ENCODE results near the gene ACAP3. TPM values are rescaled to one million over a fixed set of nuclear protein-coding genes. Genes with fewer than 3 reads are reported as not detected.
"Not testable (repeated sequence)": the region's sequence is repeated elsewhere in the genome, so short reads cannot be mapped to it uniquely, and the experiment has no call there.

Gene ACAP3
- polyA plus RNA-seq, 3 donors from 2014 or later: 1.4 to 7.0 (median 4.6) TPM

GRCh38 chr1:1253972-1254666, 53.6 kb downstream of the ACAP3 start:
- DNase-seq: no peak
- no peak overlapping the region for H3K4me3 Mint-ChIP-seq
- no peaks in the 10 kb centered on the region for H3K9me3 Mint-ChIP-seq
- H3K4me1 Mint-ChIP-seq: peaks cover 5 to 18% of the 10 kb centered on the region in 2 donors
- no peak overlapping the region for H3K27ac Mint-ChIP-seq
- peaks cover 0 to 6% (median 0%) of the 10 kb centered on the region in 3 donors for H3K36me3 Mint-ChIP-seq
- no peaks in the 10 kb centered on the region for H3K27me3 Mint-ChIP-seq (ENCODE audit: low read depth in 3 of 3)

- H3K27ac Mint-ChIP-seq: peak overlapping the region in 2 of 6 donors; percentile 2 to 28
- no peaks in the 10 kb centered on the region for H3K9me3 Mint-ChIP-seq
- peaks cover 0 to 6% (median 0%) of the 10 kb centered on the region in 3 donors for H3K36me3 Mint-ChIP-seq
- no peaks in the 10 kb centered on the region for H3K27me3 Mint-ChIP-seq (ENCODE audit: low read depth in 3 of 3)
- peaks cover 5 to 18% of the 10 kb centered on the region in 2 donors for H3K4me1 Mint-ChIP-seq
- H3K4me3 Mint-ChIP-seq: no peak overlapping the region
- no peak for DNase-seq
These were observed 54.4 kb downstream of the ACAP3 start for GRCh38 chr1:1253314-1253713.

GRCh38 chr1:1250786-1251284, 56.9 kb downstream of the ACAP3 start:
- DNase-seq: peak; percentile 21 to 42 (median 31)
- Mint-ChIP-seq H3K27me3 (ENCODE audit: low read depth in 3 of 3) (peaks cover 0 to 1% (median 0%) of the 10 kb centered on the region in 3 donors), H3K36me3 (peaks cover 0 to 6% (median 0%) of the 10 kb centered on the region in 3 donors), H3K4me1 (peaks cover 5 to 18% of the 10 kb centered on the region in 2 donors), H3K27ac (peak overlapping the region; percentile 64 to 90 (median 74)), H3K4me3 (peak overlapping the region in 3 of 5 donors; percentile 22 to 57 (median 46)), H3K9me3 (no peaks in the 10 kb centered on the region)

- H3K27me3 Mint-ChIP-seq (ENCODE audit: low read depth in 3 of 3); H3K36me3 Mint-ChIP-seq; DNase-seq; H3K27ac Mint-ChIP-seq; H3K4me3 Mint-ChIP-seq; H3K9me3 Mint-ChIP-seq: not testable (repeated sequence)
- H3K4me1 Mint-ChIP-seq: peaks cover 5 to 18% of the 10 kb centered on the region in 2 donors
These were observed 59.5 kb downstream of the ACAP3 start for GRCh38 chr1:1248009-1248913.

- H3K27me3 Mint-ChIP-seq (ENCODE audit: low read depth in 3 of 3): peaks cover 0 to 1% (median 0%) of the 10 kb centered on the region in 3 donors
- peaks cover 5 to 16% of the 10 kb centered on the region in 2 donors for H3K4me1 Mint-ChIP-seq
- DNase-seq: no peak
- no peak overlapping the region for H3K27ac Mint-ChIP-seq
- no peaks in the 10 kb centered on the region for H3K9me3 Mint-ChIP-seq
- no peak overlapping the region for H3K4me3 Mint-ChIP-seq
- H3K36me3 Mint-ChIP-seq: no peaks in the 10 kb centered on the region
These were observed 60.3 kb downstream of the ACAP3 start for GRCh38 chr1:1247341-1247913.

- no peaks in the 10 kb centered on the region for H3K9me3 Mint-ChIP-seq
- H3K27me3 Mint-ChIP-seq (ENCODE audit: low read depth in 3 of 3): peaks cover 0 to 1% (median 0%) of the 10 kb centered on the region in 3 donors
- no peak for DNase-seq
- no peaks in the 10 kb centered on the region for H3K36me3 Mint-ChIP-seq
- peaks cover 5 to 14% of the 10 kb centered on the region in 2 donors for H3K4me1 Mint-ChIP-seq
- no peak within 1 kb of the TSS for H3K27ac Mint-ChIP-seq
- H3K4me3 Mint-ChIP-seq: no peak within 1 kb of the TSS
These were observed 61.0 kb downstream of the ACAP3 start, which contains the start of gene C1QTNF12 for GRCh38 chr1:1246577-1247340. Gene C1QTNF12 (minus strand): TSS chr1:1246722. CDS start chr1:1246690, 32 bp downstream.

- Mint-ChIP-seq H3K9me3 (no peaks in the 10 kb centered on the region), H3K4me3 (no peak overlapping the region), H3K36me3 (no peaks in the 10 kb centered on the region), H3K27me3 (ENCODE audit: low read depth in 3 of 3) (peaks cover 0 to 1% (median 0%) of the 10 kb centered on the region in 3 donors), H3K4me1 (peaks cover 2 to 12% of the 10 kb centered on the region in 2 donors), H3K27ac (no peak overlapping the region)
- no peak for DNase-seq
These were observed 61.7 kb downstream of the ACAP3 start for GRCh38 chr1:1245817-1246576.

GRCh38 chr1:1245178-1245816, 62.4 kb downstream of the ACAP3 start:
- no peaks in the 10 kb centered on the region for H3K9me3 Mint-ChIP-seq
- DNase-seq: no peak
- peaks cover 0 to 1% (median 0%) of the 10 kb centered on the region in 3 donors for H3K27me3 Mint-ChIP-seq (ENCODE audit: low read depth in 3 of 3)
- H3K36me3 Mint-ChIP-seq: no peaks in the 10 kb centered on the region
- H3K4me1 Mint-ChIP-seq: peaks cover 0 to 6% of the 10 kb centered on the region in 2 donors
- H3K27ac Mint-ChIP-seq: no peak overlapping the region
- no peak overlapping the region for H3K4me3 Mint-ChIP-seq

GRCh38 chr1:1244192-1244811, 63.4 kb downstream of the ACAP3 start:
- no peak overlapping the region for H3K4me3 Mint-ChIP-seq
- H3K27me3 Mint-ChIP-seq (ENCODE audit: low read depth in 3 of 3): peaks cover 0 to 1% (median 0%) of the 10 kb centered on the region in 3 donors
- no peak overlapping the region for H3K27ac Mint-ChIP-seq
- H3K9me3 Mint-ChIP-seq: no peaks in the 10 kb centered on the region
- no peak for DNase-seq
- H3K4me1 Mint-ChIP-seq: no peaks in the 10 kb centered on the region
- no peaks in the 10 kb centered on the region for H3K36me3 Mint-ChIP-seq

- no peaks in the 10 kb centered on the region for H3K4me1 Mint-ChIP-seq
- no peak overlapping the region for H3K4me3 Mint-ChIP-seq
- H3K27me3 Mint-ChIP-seq (ENCODE audit: low read depth in 3 of 3): peaks cover 0 to 1% (median 0%) of the 10 kb centered on the region in 3 donors
- DNase-seq: no peak
- no peaks in the 10 kb centered on the region for H3K36me3 Mint-ChIP-seq
- no peaks in the 10 kb centered on the region for H3K9me3 Mint-ChIP-seq
- H3K27ac Mint-ChIP-seq: no peak overlapping the region
These were observed 63.9 kb downstream of the ACAP3 start for GRCh38 chr1:1243807-1244191.

GRCh38 chr1:1243266-1243660, 64.5 kb downstream of the ACAP3 start:
- peaks cover 0 to 1% (median 0%) of the 10 kb centered on the region in 3 donors for H3K27me3 Mint-ChIP-seq (ENCODE audit: low read depth in 3 of 3)
- H3K9me3 Mint-ChIP-seq: no peaks in the 10 kb centered on the region
- H3K4me1 Mint-ChIP-seq: no peaks in the 10 kb centered on the region
- H3K4me3 Mint-ChIP-seq: no peak overlapping the region
- H3K27ac Mint-ChIP-seq: no peak overlapping the region
- no peak for DNase-seq
- no peaks in the 10 kb centered on the region for H3K36me3 Mint-ChIP-seq

Data from immature natural killer cell (primary cell).